ENCODE results near the gene PRR19.

GRCh38 chr19:42271861-42272534, 29.9 kb upstream of the PRR19 start:
- TF ChIP-seq ZFP30 (CRISPR knock-in tag; IDR thresholded peaks at IDR 0.05), result no peak
- no peak for TF ChIP-seq ESRRG (CRISPR knock-in tag; IDR thresholded peaks at IDR 0.05)
- TF ChIP-seq POU6F1 (CRISPR knock-in tag; IDR thresholded peaks at IDR 0.05; ENCODE audit: borderline replicate concordance, low read depth), result no peak
- TF ChIP-seq TCF4 (CRISPR knock-in tag; IDR thresholded peaks at IDR 0.05; ENCODE audit: borderline replicate concordance), result no peak
- TF ChIP-seq CREB5 (CRISPR knock-in tag; IDR thresholded peaks at IDR 0.05; ENCODE audit: low read depth), result no peak
- TF ChIP-seq PATZ1 (CRISPR knock-in tag; IDR thresholded peaks at IDR 0.05; ENCODE audit: borderline replicate concordance), result no peak
- no peak for TF ChIP-seq ZFP3 (CRISPR knock-in tag; IDR thresholded peaks at IDR 0.05)
- TF ChIP-seq ZNF565 (CRISPR knock-in tag; conservative IDR thresholded peaks at IDR 0.05; ENCODE audit: low read depth), result no peak
- TF ChIP-seq OSR1 (CRISPR knock-in tag; IDR thresholded peaks at IDR 0.05), result no peak
- TF ChIP-seq ARNTL (CRISPR knock-in tag; IDR thresholded peaks at IDR 0.05; ENCODE audit: borderline replicate concordance, low read depth), result no peak
- TF ChIP-seq CSRNP3 (CRISPR knock-in tag; IDR thresholded peaks at IDR 0.05), result no peak
- TF ChIP-seq ZC3H10 (CRISPR knock-in tag; IDR thresholded peaks at IDR 0.05), result no peak
- no peak for TF ChIP-seq RARB (CRISPR knock-in tag; IDR thresholded peaks at IDR 0.05)

Data from SK-N-SH treated with all-trans-retinoic acid at 6 μM for 48 hours (cell line).